Hindlimb muscle (tissue), 1 donor: ENCODE measurements around the gene NMNAT3. TPM values are rescaled to one million over a fixed set of nuclear protein-coding genes. Genes with fewer than 3 reads are reported as not detected.

Source experiments
- DNase-seq: peaks from one replicate; pipeline ENCODE4 v3.0.0-alpha.2; 2013
- polyA plus RNA-seq: library from polyadenylated mRNA; unstranded; fragments of 120-200 nt; gene quantifications from one replicate; pipeline ENCODE4 v1.2.1, GENCODE V29; 2013; ENCODE audit not compliant: insufficient read length

NMNAT3 gene
- polyA plus RNA-seq, 1 donor, result 4.0 TPM

DNA sequence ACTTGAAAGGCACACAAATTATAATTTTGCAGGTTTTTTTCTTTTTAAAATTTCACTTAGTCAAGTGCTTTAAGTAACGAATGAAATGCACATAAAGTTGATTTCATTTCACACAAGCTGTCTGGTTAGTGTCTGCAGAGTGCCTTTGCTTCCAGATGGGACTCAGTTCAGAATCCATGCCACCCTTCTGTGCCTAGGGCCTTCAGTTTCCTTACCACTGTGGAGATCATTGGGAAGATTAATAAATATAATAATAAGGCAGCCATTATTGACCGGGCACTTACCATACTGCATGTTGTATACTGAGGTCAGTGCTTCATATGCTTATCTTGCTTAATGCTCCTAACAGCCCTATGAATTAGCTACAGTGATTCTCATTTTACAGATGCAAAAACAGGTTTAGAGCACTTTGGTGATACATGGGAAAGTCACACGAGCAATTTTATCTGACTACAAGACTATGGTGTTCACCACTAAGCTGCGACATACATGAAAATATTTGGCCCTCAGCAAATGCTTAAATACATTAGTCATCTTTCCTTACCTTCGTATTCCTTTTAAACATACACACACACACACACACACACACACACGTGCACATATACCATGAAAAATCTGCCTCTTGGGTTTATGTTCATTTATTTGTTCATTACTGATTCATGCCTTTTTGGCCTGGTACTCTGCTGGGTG lies 3.1 kb downstream of the NMNAT3 start:
- DNase-seq, result no peak

GRCh38 chr3:139672884-139673283 lies 4.9 kb downstream of the NMNAT3 start:
- DNase-seq, result no peak

- DNase-seq, result no peak
Measured at GRCh38 chr3:139671863-139672646, 5.7 kb downstream of the NMNAT3 start.

DNA sequence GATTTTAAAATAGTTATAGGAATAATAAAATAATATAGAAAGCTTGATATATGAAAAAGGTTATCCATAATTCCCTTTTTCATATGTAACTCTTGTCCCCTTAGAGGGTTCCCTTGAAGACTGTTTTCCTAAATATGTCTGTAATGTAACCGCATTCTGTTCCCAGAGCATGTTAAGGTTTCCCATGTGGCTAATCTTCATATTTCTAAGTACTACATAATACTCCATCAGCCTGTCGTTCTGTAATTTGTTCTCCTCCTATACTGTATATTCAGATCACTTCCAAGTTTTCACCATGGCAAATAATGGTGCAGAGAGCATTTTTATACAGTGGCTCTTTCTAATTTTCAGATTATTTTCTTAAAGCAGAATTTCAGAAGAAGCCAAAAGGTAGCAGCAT lies 6.7 kb downstream of the NMNAT3 start:
- DNase-seq, result no peak

DNA sequence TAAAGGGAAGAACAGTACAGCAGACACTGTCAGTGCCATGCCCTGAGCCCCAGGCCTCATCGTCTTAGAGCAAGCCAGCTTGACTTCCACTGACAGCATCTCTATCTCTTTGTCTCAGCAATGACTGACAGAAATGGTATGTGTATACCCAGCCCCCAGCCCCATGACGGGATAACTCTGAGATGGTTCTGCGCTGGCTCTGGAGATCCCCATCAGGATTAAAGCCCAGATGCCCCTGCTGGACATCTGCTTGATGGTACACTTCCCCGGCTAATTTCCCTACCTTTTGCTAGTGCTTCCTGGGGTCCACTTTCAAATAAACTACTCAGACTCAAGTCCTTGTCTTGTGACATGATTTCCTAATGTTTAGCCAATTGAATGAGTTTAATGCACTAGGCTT lies 7.6 kb downstream of the NMNAT3 start:
- DNase-seq, result no peak

DNA sequence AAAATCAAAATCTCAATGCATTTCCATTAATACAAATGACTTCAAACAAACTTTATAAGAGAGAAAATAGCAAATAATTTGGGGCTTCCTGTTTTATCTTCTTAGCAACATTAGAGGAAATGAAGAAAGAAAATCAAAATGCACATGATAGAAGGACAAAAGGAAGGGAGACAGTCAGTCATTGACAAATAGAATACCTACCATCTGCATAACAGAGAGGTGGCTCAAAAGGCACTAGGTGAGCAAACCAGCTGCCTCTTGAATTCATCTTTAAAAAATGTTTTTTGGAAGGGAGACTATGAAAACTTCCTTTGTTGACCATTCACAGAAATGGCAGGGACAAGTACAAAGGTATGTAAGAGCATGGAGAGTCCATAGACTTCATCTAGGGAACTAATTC lies 9.4 kb downstream of the NMNAT3 start:
- DNase-seq, result no peak

DNA sequence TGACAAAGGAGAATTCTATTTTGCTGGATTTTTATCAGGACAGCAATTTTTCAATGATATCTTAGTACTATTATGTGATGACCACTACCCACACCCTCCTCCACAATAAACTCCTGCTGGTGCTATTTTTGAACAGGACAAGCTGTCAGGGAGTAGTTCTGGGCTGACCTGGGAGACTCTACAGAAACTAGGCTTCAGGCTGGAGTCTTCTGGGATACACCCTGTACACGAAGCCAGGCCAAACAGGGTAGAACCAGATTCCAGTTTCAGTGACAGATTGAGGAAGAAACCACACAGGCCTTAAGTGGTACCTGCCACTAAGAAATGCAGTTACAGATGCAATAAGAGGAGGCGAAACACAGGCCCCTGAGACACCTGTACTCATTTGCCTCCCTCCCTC lies 12.8 kb downstream of the NMNAT3 start:
- no peak for DNase-seq

DNA sequence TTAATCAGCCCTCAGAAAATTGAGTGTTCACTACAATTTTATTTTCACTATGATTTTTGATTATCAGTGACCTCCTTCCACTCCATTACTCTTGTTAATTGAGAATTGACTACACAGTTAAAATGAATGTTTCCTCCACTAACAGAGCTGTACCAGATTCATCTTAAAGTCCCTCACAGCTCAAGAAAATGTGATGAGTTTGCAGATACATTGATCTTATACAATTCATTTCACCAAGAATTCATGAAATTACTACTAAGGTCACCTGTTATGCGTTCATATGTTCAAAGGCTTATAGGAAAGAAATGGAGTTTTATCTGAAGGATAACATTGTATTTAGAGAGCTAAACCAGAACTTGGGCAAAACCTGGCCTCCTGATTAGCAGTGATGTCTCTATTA lies 17.5 kb downstream of the NMNAT3 start:
- DNase-seq, result no peak

GRCh38 chr3:139659511-139659910 lies 18.3 kb downstream of the NMNAT3 start:
- no peak for DNase-seq

GRCh38 chr3:139657936-139658335 lies 19.8 kb downstream of the NMNAT3 start:
- no peak for DNase-seq

GRCh38 chr3:139657434-139657833 lies 20.3 kb downstream of the NMNAT3 start:
- DNase-seq, result no peak

DNA sequence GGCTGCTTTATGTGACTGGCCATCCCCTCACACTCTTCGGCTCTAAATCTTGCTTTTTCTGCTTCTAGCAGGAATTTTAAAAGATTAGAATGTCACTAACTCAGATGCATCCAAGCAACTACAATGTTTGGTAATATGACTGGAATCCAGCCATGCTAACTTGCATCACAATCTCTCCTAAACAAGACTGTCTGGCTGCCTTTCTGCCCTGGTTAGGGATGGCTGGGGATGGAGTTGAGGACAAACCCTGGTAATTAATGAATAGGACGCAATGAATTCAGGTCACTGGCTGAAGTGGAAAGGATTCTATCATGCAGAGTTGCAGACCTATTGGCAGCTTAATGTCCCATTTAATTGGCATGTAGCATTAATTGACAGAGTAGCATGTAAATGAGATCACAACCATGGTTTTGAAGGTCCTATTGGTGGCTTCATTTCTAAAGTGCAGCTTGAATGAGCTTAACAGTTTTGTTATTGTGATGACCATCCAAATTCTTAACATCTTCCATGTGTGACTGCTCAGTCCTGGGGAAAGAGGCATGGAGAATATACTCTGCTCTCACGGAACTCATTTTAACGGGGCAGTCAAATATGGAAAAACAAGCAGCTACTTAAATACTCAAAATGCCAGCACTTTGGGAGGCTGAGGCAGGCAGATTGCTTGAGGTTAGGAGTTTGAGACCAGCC lies 21.7 kb downstream of the NMNAT3 start:
- DNase-seq, result no peak

- no peak for DNase-seq
Measured at GRCh38 chr3:139654637-139655365, 23.0 kb downstream of the NMNAT3 start.

DNA sequence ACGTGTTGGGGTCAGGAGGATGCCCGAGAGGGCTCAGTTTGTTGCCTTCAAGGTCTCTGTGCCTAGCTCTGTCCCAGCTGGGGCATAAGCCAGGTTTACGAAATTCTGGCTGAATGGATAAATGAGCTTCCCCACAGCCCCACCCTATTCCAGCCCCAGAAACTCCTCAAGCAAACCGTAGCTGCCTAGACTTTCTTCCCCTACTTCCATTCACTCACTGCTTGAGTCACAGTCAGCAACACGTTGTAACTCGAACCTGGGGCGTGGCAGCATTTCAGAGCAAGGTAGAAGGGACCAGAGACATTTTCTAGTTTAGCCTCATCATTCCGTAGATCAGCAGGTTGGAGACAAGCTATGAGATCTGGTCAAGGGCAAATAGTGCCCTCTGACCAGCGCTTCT lies 24.2 kb downstream of the NMNAT3 start:
- DNase-seq, result no peak

DNA sequence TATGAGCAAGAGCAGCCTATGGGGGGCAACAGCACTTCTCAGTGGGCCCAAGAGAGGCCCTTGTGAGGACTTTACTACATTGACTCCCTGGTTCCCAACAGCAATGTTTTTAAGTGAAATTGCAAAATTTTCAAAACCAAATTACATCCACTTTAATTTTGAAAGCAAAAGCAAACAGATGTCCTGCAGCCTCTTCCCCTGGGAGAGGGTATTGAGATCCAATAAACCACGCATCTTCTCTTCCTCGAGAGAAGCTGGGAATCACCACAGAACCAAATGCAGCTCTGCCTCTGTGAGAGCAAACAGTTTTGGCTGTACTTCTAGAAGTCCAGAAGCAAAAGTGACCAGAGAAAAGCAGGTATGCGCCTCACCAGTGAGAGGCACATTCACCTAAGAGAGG lies 25.2 kb downstream of the NMNAT3 start:
- DNase-seq, result no peak

DNA sequence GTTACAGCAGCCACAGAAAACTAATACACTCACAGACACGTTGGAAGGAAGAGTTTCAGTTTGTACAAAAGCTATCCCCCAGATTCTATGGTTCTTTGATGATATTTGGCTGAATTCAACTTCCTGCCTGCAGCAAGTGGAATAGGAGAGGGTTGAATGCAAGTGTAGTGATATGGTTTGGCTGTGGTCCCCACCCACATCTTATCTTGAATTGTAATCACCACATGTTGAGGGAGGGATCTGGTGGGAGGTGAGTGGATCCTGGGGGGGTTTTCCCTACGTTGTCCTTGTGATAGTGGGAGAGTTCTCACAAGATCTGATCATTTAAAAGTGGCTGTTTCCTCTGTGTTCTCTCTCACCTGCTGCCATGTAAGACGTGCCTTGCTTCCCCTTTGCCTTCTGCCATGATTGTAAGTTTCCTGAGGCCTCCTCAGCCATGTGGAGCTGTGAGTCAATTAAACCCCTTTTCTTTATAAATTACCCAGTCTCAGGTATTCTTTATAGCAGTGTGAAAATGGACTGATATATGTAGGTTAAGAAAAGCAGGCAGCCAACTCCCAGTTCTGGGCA lies 29.8 kb downstream of the NMNAT3 start:
- DNase-seq, result no peak

DNA sequence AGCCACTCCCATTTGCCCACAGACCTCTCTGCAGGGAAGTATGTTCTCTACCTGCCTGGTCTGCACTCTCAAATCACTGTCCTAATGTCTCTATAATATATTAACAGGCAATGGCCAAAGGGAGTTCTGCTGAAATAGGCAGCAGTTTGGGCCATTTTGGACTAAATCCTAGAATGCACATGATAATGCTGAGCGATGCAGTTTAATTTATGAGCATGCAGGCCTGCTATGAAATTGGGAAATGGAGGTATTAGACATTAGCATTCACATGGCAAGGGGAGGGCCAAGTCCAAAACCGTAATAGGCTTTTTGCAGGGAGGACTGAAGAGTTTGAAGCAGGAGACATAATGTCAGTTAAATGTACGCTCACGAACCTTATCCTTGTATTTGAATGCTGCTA lies 31.3 kb downstream of the NMNAT3 start:
- DNase-seq, result no peak

DNA sequence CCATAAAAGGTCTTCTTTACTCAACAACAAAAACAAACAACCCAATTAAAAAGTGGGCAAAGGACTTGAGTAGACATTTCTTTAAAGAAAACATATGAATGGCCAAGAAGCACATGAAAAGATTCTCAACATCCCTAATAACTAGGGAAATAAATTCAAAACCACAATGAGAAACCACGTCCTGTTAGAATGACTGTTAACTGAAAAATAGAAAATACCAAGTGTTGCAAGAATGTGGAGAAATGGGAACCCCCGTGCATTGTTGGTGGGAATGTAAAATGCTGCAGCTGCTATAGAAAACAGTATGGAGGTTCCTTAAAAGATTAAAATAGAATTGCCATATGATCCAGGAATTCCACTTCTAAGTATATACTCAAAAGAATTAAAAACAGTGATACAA lies 34.8 kb downstream of the NMNAT3 start:
- no peak for DNase-seq

DNA sequence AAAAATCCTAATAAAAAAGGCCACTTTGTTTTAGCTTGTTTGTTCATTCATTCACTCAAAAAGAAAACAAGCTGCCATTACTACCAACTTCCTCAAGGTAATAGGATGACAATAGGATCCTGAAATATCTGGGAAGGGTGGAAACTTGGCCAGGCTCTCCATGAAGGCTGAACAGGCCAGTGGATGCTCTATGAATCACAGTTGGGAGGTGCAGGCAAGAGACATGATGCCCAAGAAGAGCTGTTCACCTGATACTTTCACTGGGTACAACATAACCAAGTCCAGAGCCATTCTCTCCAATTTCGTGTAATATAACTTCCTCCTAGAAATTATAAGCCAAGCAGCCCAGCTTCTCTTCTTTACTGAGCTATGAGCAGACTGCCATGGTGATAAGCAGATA lies 37.3 kb downstream of the NMNAT3 start:
- no peak for DNase-seq

DNA sequence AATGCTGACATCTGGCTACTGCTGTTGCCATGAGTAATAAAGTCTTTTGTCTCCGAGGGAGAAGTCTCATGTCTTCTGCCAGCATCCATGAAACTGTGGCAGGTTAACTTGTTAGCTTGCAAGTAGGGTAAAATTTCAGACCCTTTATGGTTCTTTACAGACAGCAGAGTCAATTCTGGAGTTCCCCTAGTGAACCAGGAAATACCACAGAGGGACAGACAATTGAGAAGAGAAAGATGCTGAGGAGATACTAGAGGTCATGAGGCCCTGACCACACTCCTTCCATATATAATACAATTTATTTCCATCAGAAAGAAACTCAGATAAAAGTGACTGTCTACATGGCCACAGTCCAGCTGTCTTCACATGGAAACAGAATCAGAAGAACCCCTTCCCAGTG lies 38.1 kb downstream of the NMNAT3 start:
- DNase-seq, result no peak

GRCh38 chr3:139638518-139638917 lies 39.3 kb downstream of the NMNAT3 start:
- DNase-seq, result no peak

GRCh38 chr3:139636511-139636910 lies 41.3 kb downstream of the NMNAT3 start:
- no peak for DNase-seq
